NCI-H526 (cell line): Measurements from ENCODE around the gene LOXL3.
"Not testable (repeated sequence)": the region's sequence is repeated elsewhere in the genome, so short reads cannot be mapped to it uniquely, and the experiment has no call there.

Experiments used
- DNase-seq, 2 experiments: peaks; one replicate each; lab custom pipeline; 2025; lab: John Stamatoyannopoulos, UW

The LOXL3 gene

DNA sequence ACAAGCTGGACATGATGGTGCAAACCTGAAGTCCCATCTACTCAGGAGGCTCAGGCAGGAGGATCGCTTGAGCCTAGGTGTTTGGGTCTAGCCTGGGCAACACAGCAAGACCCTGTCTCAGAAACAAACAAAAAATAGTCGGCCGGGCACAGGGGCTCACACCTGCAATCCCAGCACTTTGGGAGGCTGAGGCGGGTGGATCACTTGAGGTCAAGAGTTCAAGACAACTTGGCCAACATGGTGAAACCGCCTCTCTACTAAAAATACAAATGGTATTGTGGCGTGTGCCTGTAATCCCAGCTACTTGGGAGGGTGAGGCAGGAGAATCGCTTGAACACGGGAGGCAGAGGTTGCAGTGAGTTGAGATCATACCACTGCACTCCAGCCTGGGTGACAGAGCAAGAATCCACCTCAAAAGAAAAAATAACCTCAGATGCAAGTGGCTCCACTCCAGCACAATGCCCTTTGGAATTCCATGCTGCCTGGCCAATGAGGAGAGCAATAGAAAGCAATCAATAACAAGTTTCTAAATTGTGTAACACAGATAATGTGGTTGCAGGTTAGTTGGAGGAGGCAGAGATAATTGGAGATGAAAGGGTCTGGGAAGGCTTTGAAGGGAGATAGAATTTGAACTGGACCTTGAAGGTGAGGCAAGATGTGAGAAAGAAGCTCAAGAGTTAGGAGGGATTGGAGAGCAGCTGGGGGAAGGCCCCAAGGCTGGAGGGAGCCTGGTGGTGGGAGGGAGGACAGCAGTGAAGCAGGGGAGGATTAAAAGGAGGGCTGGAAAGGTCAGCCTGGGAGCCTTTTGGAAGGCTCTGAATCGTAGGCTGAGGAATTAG is 64.9 kb downstream of the LOXL3 start:
- no peak for DNase-seq

DNA sequence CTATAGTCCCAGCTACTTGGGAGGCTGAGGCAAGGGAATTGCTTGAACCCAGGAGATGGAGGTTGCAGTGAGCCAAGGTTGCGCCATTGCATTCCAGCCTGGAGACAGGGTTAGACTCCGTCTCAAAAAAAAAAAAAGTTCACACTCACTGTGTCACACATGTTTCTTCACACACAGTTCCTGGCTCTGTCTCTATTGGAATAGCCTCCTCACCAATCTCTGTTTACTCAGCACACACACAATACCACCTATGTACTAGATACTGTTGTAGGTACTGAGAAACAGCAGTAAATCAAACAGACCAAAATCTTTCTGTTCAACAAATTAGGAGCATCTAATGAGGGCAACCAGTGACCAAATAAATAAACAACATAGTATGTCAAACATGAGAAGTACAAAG is 67.6 kb downstream of the LOXL3 start:
- no peak for DNase-seq

DNA sequence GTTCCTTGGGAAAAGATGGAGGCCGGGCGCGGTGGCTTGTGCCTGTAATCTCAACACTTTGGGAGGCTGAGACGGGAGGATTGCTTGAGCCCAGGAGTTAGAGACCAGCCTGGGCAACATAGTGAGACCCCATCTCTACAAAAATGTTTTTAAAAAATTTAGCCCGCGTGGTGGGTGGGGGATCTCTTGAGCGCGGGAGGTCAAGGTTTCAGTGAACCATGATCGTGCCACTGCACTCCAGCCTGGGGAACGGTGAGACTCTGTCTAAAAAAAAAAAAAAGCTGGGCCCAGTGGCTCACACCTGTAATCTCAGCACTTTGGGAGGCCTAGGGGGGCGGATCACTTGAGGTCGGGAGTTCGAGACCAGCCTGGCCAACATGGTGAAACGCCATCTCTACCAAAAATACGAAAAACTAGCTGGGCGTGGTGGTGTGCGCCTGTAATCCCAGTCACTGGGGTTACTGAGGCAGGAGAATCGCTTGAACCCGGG is 70.0 kb downstream of the LOXL3 start:
- DNase-seq, result not testable (repeated sequence)

DNA sequence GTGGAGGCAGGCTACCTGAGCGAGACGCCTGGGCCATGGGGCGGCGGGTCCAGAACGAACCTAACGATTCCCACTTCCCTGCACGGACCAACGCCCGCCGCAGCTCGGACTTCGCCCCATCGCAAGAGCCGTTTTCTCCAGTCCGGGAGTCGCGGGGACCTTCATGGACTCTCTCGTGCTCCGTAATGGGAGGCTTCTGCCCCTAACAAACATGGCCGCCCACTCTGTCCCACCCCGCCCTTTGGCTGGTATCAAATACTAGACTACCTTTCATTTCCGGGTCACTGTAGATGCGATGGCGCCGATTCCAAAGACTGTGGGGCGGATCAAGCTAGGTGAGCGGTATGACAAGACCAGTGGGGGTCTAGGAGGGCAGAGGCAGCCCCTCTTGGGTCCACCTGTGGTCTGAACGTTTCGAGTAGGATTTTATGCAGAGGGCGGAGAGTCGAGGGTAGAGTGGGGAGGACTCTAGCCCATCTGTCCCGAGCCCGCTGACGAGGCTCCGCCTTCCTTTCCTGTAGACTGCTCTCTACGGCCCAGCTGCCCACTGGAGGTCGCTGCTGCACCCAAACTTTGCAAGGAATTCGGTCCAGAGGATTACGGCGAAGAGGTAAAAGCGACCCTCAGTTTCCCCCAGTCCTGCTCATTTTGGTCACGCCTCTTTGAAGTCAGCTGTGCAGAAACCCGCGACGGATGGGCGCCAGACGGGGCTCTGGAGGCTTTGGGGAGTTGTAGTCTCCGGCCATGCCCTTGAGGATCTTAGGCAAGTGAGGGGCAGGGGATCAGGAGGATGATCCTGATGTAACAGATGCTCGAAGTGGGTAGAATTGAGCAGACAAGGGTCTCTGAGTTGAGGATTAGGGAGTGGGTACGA is 70.7 kb downstream of the LOXL3 start, which contains the start of the genes CCDC142 and TTC31:
TSS of gene CCDC142 (minus strand) at position 198 of the 874 bp plus-strand sequence. CDS start at position 37, 161 bp downstream.
TSS of gene TTC31 (plus strand) at position 281 of the 874 bp plus-strand sequence. CDS start at position 296, 15 bp downstream.
- DNase-seq, result peak; percentile 95 to 96
